Measurements from ENCODE around the gene NHS. TPM values are rescaled to one million over a fixed set of nuclear protein-coding genes. Genes with fewer than 3 reads are reported as not detected.
"Not testable (repeated sequence)": the region's sequence is repeated elsewhere in the genome, so short reads cannot be mapped to it uniquely, and the experiment has no call there.

NHS gene
- total RNA-seq, 1 donor: 0.31 TPM

- Histone ChIP-seq H3K9me3 (ENCODE audit: low read depth, low read length) (no peaks in the 10 kb centered on the region), H3K4me3 (ENCODE audit: low read length) (no peak overlapping the region), H3K4me1 (ENCODE audit: insufficient read depth, low read length) (no peaks in the 10 kb centered on the region), H3K27me3 (ENCODE audit: insufficient read depth, low read length) (no peaks in the 10 kb centered on the region)
These were observed 177.1 kb downstream of the NHS start for GRCh38 chrX:17552044-17552650.

GRCh38 chrX:17553469-17553868 is 178.5 kb downstream of the NHS start:
- Histone ChIP-seq H3K9me3 (ENCODE audit: low read depth, low read length) (no peaks in the 10 kb centered on the region), H3K4me3 (ENCODE audit: low read length) (no peak overlapping the region), H3K4me1 (ENCODE audit: insufficient read depth, low read length) (no peaks in the 10 kb centered on the region), H3K27me3 (ENCODE audit: insufficient read depth, low read length) (no peaks in the 10 kb centered on the region)

GRCh38 chrX:17553961-17554482 is 179.0 kb downstream of the NHS start:
- Histone ChIP-seq H3K27me3 (ENCODE audit: insufficient read depth, low read length) (no peaks in the 10 kb centered on the region), H3K9me3 (ENCODE audit: low read depth, low read length) (no peaks in the 10 kb centered on the region), H3K4me3 (ENCODE audit: low read length) (no peak overlapping the region), H3K4me1 (ENCODE audit: insufficient read depth, low read length) (peaks cover under 1% of the 10 kb centered on the region)

DNA sequence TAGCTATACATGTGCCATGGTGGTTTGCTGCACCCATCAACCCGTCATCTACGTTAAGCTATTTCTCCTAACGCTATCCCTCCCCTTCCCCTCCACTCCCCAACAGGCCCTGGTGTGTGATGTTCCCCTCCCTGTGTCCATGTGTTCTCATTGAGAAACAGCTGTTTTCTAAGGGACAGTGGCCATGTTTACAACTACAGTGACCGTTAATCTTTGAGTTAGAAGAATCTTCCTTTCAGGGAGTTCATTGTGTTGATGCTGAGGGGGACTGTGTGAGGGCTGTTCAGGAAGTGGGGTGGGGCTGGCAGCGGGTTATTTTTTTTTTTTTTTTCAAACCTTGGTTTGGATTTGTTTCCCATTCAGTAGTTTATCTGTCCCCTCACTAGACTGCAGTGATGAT is 179.9 kb downstream of the NHS start:
- Histone ChIP-seq H3K9me3 (ENCODE audit: low read depth, low read length) (no peaks in the 10 kb centered on the region), H3K27me3 (ENCODE audit: insufficient read depth, low read length) (no peaks in the 10 kb centered on the region), H3K4me1 (ENCODE audit: insufficient read depth, low read length) (peaks cover 8% of the 10 kb centered on the region), H3K4me3 (ENCODE audit: low read length) (no peak overlapping the region)

DNA sequence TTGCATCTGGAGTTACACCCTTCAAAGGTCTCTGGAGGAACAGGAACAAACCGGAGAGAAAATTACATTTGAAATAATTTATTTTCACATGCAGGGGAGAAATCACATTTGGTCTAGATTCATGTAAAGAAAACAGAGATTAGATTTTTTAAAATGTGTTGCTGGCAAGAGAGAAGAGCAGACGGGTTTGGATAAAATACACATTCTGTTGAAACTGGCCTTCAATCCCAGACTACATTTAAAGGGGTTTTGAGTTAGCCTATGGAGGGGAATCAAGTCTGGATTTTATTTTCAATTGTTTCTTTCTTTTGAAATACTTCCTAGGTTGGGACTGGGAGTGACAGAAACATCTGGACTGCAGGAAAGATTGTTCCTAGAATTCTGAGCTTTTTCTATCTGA is 180.8 kb downstream of the NHS start:
- Histone ChIP-seq H3K9me3 (ENCODE audit: low read depth, low read length) (no peaks in the 10 kb centered on the region), H3K4me3 (ENCODE audit: low read length) (no peak overlapping the region), H3K4me1 (ENCODE audit: insufficient read depth, low read length) (peaks cover 8% of the 10 kb centered on the region), H3K27me3 (ENCODE audit: insufficient read depth, low read length) (no peaks in the 10 kb centered on the region)

GRCh38 chrX:17559728-17560379 is 184.9 kb downstream of the NHS start:
- Histone ChIP-seq H3K9me3 (ENCODE audit: low read depth, low read length) (no peaks in the 10 kb centered on the region), H3K27me3 (ENCODE audit: insufficient read depth, low read length) (no peaks in the 10 kb centered on the region), H3K4me1 (ENCODE audit: insufficient read depth, low read length) (peaks cover 17% of the 10 kb centered on the region), H3K4me3 (ENCODE audit: low read length) (no peak overlapping the region)

DNA sequence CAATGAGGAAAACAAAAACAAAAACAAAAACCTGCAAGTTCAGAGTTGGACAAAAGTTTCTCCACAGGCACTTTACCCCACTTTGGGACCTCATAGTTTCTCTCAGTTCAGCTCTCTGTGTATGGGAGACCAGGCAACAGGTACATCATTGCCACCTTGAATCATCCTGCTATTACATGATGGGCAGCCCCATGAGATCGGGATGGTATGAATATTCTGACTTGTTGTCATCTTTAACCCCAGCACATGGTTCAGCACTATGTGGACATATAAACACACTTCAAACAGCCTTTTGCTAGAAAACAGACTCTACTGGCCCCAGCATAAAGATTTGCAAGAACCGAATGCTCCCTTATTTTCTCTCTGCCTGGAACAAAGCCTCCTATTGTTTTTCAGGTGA is 185.4 kb downstream of the NHS start:
- H3K27me3 ChIP-seq (ENCODE audit: insufficient read depth, low read length): no peaks in the 10 kb centered on the region
- H3K4me3 ChIP-seq (ENCODE audit: low read length): no peak overlapping the region
- H3K4me1 ChIP-seq (ENCODE audit: insufficient read depth, low read length): peaks cover 22% of the 10 kb centered on the region
- no peaks in the 10 kb centered on the region for H3K9me3 ChIP-seq (ENCODE audit: low read depth, low read length)

DNA sequence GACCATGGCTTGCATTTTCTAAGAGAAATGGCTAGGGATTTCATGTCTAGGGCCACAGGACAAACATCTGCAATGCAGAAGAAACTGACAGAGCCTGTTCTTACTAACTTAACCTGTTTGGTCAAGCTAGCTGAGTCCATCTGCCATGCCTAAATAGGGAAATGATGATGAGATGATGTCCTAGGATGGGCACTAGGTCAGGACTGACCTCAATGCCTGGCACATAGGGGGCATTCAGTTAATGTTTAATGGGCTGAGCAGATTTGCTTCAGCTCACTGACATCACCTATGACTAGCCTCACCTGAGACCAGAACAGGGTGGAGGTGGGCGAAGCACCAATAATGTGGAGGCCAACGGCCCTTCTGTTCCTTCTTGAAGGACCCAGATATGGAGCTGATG is 188.1 kb downstream of the NHS start:
- H3K9me3 ChIP-seq (ENCODE audit: low read depth, low read length): no peaks in the 10 kb centered on the region
- no peak overlapping the region for H3K4me3 ChIP-seq (ENCODE audit: low read length)
- peaks cover 23% of the 10 kb centered on the region for H3K4me1 ChIP-seq (ENCODE audit: insufficient read depth, low read length)
- H3K27me3 ChIP-seq (ENCODE audit: insufficient read depth, low read length): no peaks in the 10 kb centered on the region

GRCh38 chrX:17563515-17563914 is 188.5 kb downstream of the NHS start:
- no peaks in the 10 kb centered on the region for H3K27me3 ChIP-seq (ENCODE audit: insufficient read depth, low read length)
- peaks cover 23% of the 10 kb centered on the region for H3K4me1 ChIP-seq (ENCODE audit: insufficient read depth, low read length)
- no peaks in the 10 kb centered on the region for H3K9me3 ChIP-seq (ENCODE audit: low read depth, low read length)
- H3K4me3 ChIP-seq (ENCODE audit: low read length): no peak overlapping the region

- H3K4me3 ChIP-seq (ENCODE audit: low read length): no peak overlapping the region
- H3K4me1 ChIP-seq (ENCODE audit: insufficient read depth, low read length): peaks cover 15% of the 10 kb centered on the region
- no peaks in the 10 kb centered on the region for H3K27me3 ChIP-seq (ENCODE audit: insufficient read depth, low read length)
- H3K9me3 ChIP-seq (ENCODE audit: low read depth, low read length): no peaks in the 10 kb centered on the region
These were observed 189.8 kb downstream of the NHS start for GRCh38 chrX:17564689-17565409.

DNA sequence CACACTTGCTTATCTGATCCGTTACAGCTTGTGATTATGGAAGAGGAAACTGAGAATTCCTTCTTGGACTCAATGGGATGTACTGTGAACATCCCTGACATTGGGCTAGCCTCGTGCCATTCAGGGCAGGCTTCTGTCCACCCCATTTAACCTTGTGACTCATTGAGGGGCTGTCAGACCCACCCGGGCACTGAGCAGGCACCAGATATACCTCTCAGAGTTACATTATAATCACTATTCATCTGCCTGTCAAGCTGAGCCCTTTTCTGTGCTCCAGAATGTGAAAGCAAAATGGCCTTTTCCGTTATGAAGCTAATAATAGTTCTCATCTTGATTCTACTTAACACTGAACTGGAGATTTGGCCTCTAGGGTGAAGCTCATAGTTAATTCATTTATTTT is 191.7 kb downstream of the NHS start:
- no peaks in the 10 kb centered on the region for H3K27me3 ChIP-seq (ENCODE audit: insufficient read depth, low read length)
- no peaks in the 10 kb centered on the region for H3K9me3 ChIP-seq (ENCODE audit: low read depth, low read length)
- peaks cover 15% of the 10 kb centered on the region for H3K4me1 ChIP-seq (ENCODE audit: insufficient read depth, low read length)
- H3K4me3 ChIP-seq (ENCODE audit: low read length): no peak overlapping the region

- no peaks in the 10 kb centered on the region for H3K9me3 ChIP-seq (ENCODE audit: low read depth, low read length)
- no peaks in the 10 kb centered on the region for H3K27me3 ChIP-seq (ENCODE audit: insufficient read depth, low read length)
- no peak overlapping the region for H3K4me3 ChIP-seq (ENCODE audit: low read length)
- peaks cover 15% of the 10 kb centered on the region for H3K4me1 ChIP-seq (ENCODE audit: insufficient read depth, low read length)
These were observed 192.2 kb downstream of the NHS start for GRCh38 chrX:17567187-17567586.

DNA sequence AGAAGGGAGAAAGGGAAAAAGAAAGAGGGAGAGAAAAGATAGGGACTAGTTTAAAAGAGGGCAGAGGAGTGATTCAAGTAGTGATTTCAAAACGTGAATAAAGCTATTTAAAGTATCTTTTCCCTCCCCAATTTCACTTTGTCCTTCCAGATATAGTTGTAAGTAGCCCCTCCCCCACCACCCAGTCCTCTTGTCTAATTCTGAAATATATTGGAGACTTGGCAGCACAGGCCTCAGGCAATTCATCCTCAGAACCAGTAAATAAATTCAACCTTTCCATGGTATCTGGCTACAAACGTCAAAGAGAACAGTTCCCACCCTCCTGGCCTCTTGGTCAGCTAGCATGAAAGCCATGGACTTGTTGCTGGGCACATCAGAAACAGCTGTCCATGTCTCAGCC is 192.8 kb downstream of the NHS start:
- Histone ChIP-seq H3K9me3 (ENCODE audit: low read depth, low read length) (no peaks in the 10 kb centered on the region), H3K27me3 (ENCODE audit: insufficient read depth, low read length) (no peaks in the 10 kb centered on the region), H3K4me3 (ENCODE audit: low read length) (no peak overlapping the region), H3K4me1 (ENCODE audit: insufficient read depth, low read length) (peaks cover 15% of the 10 kb centered on the region)

GRCh38 chrX:17568804-17569203 is 193.8 kb downstream of the NHS start:
- not testable (repeated sequence) for H3K4me3 ChIP-seq (ENCODE audit: low read length); H3K9me3 ChIP-seq (ENCODE audit: low read depth, low read length); H3K27me3 ChIP-seq (ENCODE audit: insufficient read depth, low read length)
- H3K4me1 ChIP-seq (ENCODE audit: insufficient read depth, low read length): peaks cover 15% of the 10 kb centered on the region

GRCh38 chrX:17579026-17579425 is 204.0 kb downstream of the NHS start:
- Histone ChIP-seq H3K27me3 (ENCODE audit: insufficient read depth, low read length) (no peaks in the 10 kb centered on the region), H3K4me1 (ENCODE audit: insufficient read depth, low read length) (peaks cover 5% of the 10 kb centered on the region), H3K4me3 (ENCODE audit: low read length) (no peak overlapping the region), H3K9me3 (ENCODE audit: low read depth, low read length) (no peaks in the 10 kb centered on the region)

Measured in mononuclear cell (primary cell).